Mesendoderm (in vitro differentiated cells): ENCODE results near the gene WAC.

ENCODE experiments used
- DNase-seq: peaks from one replicate; pipeline ENCODE4 v3.0.0; 2013
- H2AK5ac ChIP-seq: 2 replicates; pipeline ENCODE4 v1.6.1; 2013; ENCODE audit warnings: low read length, inconsistent platforms
- H2BK120ac ChIP-seq: 2 replicates; pipeline ENCODE4 v1.6.1; 2013; ENCODE audit warnings: low read depth, mild to moderate bottlenecking, low read length, moderate library complexity, mixed read lengths
- H2BK15ac ChIP-seq: replicated peaks from 2 replicates; pipeline ENCODE4 v1.6.1; 2013; ENCODE audit warnings: low read depth, mild to moderate bottlenecking, moderate library complexity
- H2BK5ac ChIP-seq: 2 replicates; pipeline ENCODE4 v1.6.1; 2013; ENCODE audit warnings: low read length, inconsistent platforms
- H3K18ac ChIP-seq: 2 replicates; pipeline ENCODE4 v1.6.1; 2013; ENCODE audit warnings: mild to moderate bottlenecking, low read length, mixed read lengths
- H3K23ac ChIP-seq: one replicate; pipeline ENCODE4 v1.6.1; 2013; ENCODE audit warnings: low read length
- H3K27ac ChIP-seq: 2 replicates; pipeline ENCODE4 v1.5.1; 2013; ENCODE audit warnings: low read depth, mild to moderate bottlenecking, inconsistent platforms, low read length, moderate library complexity
- H3K27me3 ChIP-seq: 2 replicates; pipeline ENCODE4 v1.6.1; 2013; ENCODE audit warnings: low read length, control low read depth, mild to moderate bottlenecking, inconsistent platforms; ENCODE audit not compliant: insufficient read depth, poor library complexity
- H3K36me3 ChIP-seq: 2 replicates; pipeline ENCODE4 v1.6.1; 2013; ENCODE audit warnings: low read length, inconsistent platforms; ENCODE audit not compliant: control insufficient read depth, insufficient read depth
- H3K4ac ChIP-seq: one replicate; pipeline ENCODE4 v1.6.1; 2013; ENCODE audit warnings: low read depth, mild to moderate bottlenecking, low read length, moderate library complexity
- H3K4me1 ChIP-seq: 2 replicates; pipeline ENCODE4 v1.6.1; 2013; ENCODE audit warnings: low read depth, low read length, inconsistent platforms; ENCODE audit not compliant: control insufficient read depth
- H3K4me2 ChIP-seq: 2 replicates; pipeline ENCODE4 v1.6.1; 2013; ENCODE audit warnings: low read length
- H3K4me3 ChIP-seq: 2 replicates; pipeline ENCODE4 v1.5.1; 2013; ENCODE audit warnings: mild to moderate bottlenecking, low read length
- H3K56ac ChIP-seq: one replicate; pipeline ENCODE4 v1.6.1; 2013; ENCODE audit warnings: low read length
- H3K79me1 ChIP-seq: 2 replicates; pipeline ENCODE4 v1.6.1; 2013; ENCODE audit warnings: low read length, inconsistent platforms
- H3K79me2 ChIP-seq: 2 replicates; pipeline ENCODE4 v1.6.1; 2013; ENCODE audit warnings: mild to moderate bottlenecking, low read length; ENCODE audit not compliant: control insufficient read depth, insufficient read depth
- H3K9ac ChIP-seq: 2 replicates; pipeline ENCODE4 v1.6.1; 2013; ENCODE audit warnings: low read length, inconsistent platforms
- H4K5ac ChIP-seq: one replicate; pipeline ENCODE4 v1.6.1; 2013; ENCODE audit warnings: low read length
- H4K8ac ChIP-seq: one replicate; pipeline ENCODE4 v1.6.1; 2013; ENCODE audit warnings: low read depth, mild to moderate bottlenecking, control low read depth, low read length, moderate library complexity
- WGBS: extraction: QIAGEN DNeasy Blood & Tissue Kit; methylation state at CpG from one replicate; pipeline ENCODE4 v1.1.7; 2013; ENCODE audit warnings: low lambda C conversion rate, missing lambda C conversion rate; ENCODE audit not compliant: insufficient coverage; ENCODE audit errors: extremely low coverage; 5-methylcytosine and 5-hydroxymethylcytosine counted together

The WAC gene

DNA sequence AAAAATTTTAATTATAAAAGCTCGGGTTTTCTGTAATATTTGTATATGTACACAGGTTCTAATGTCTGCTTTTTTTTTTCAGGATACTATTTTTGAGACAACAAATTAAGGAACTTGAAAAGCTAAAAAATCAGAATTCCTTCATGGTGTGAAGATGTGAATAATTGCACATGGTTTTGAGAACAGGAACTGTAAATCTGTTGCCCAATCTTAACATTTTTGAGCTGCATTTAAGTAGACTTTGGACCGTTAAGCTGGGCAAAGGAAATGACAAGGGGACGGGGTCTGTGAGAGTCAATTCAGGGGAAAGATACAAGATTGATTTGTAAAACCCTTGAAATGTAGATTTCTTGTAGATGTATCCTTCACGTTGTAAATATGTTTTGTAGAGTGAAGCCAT is 86.5 kb downstream of the WAC start:
- no peaks in the 10 kb centered on the region for H3K79me2 ChIP-seq
- no peak overlapping the region for H3K18ac ChIP-seq
- no peak for DNase-seq
- no peak overlapping the region for H2BK15ac ChIP-seq
- H3K27me3 ChIP-seq, result no peaks in the 10 kb centered on the region
- no peak overlapping the region for H2BK120ac ChIP-seq
- no peak overlapping the region for H3K27ac ChIP-seq
- H3K4me2 ChIP-seq, result no peak overlapping the region
- H3K9ac ChIP-seq, result no peak overlapping the region
- WGBS, result no CpG with 5 or more reads among the region's 4 CpGs
- H3K4me3 ChIP-seq, result no peak overlapping the region
- no peak overlapping the region for H2AK5ac ChIP-seq
- H4K5ac ChIP-seq, result no peak overlapping the region
- no peak overlapping the region for H4K8ac ChIP-seq
- no peaks in the 10 kb centered on the region for H3K79me1 ChIP-seq
- H3K23ac ChIP-seq, result no peak overlapping the region
- peaks cover 6% of the 10 kb centered on the region for H3K36me3 ChIP-seq
- no peak overlapping the region for H3K56ac ChIP-seq
- no peak overlapping the region for H2BK5ac ChIP-seq
- H3K4ac ChIP-seq, result no peak overlapping the region
- no peaks in the 10 kb centered on the region for H3K4me1 ChIP-seq

DNA sequence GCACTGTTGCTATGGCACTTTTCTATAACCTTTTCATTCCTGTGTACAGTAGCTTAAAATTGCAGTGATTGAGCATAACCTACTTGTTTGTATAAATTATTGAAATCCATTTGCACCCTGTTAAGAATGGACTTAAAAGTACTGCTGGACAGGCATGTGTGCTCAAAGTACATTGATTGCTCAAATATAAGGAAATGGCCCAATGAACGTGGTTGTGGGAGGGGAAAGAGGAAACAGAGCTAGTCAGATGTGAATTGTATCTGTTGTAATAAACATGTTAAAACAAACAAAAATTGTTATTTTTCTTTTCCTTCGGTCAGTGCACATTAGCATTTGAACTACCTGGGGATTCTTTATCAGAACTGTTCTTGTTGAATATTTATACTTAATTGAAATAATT is 87.3 kb downstream of the WAC start:
- Histone ChIP-seq H3K56ac (no peak overlapping the region), H3K27me3 (no peaks in the 10 kb centered on the region), H3K79me2 (no peaks in the 10 kb centered on the region), H3K4ac (no peak overlapping the region), H3K4me2 (no peak overlapping the region), H4K8ac (no peak overlapping the region), H3K79me1 (no peaks in the 10 kb centered on the region), H3K4me1 (no peaks in the 10 kb centered on the region), H3K27ac (no peak overlapping the region), H2BK5ac (no peak overlapping the region), H3K36me3 (peaks cover 6% of the 10 kb centered on the region), H4K5ac (no peak overlapping the region), H2BK15ac (no peak overlapping the region), H3K9ac (no peak overlapping the region), H3K4me3 (no peak overlapping the region), H2BK120ac (no peak overlapping the region), H3K23ac (no peak overlapping the region), H2AK5ac (no peak overlapping the region), H3K18ac (no peak overlapping the region)
- WGBS, result no CpG with 5 or more reads among the region's 2 CpGs
- DNase-seq, result no peak

DNA sequence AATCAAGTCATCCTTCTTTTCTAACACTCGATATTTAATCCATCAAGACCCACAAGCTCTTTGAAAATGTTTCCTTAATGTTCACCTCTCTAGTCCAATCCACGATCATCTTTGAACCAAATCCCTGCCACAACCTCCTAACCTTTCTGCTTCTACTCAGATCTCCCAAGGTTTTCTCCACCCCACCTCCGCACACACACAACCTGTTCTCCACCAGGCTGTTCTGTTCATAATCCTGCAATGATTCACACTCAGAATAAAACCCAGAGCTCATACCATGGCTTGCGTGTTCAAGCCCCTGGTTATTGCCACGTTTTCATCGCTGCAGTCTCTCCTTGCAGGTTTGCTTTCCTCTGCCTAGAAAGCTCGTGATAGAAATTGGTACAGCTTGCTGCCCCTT is 90.6 kb downstream of the WAC start:
- Histone ChIP-seq H3K4ac (no peak overlapping the region), H3K4me1 (peaks cover 8% of the 10 kb centered on the region), H3K4me3 (no peak overlapping the region), H2BK5ac (no peak overlapping the region), H3K27me3 (no peaks in the 10 kb centered on the region), H3K27ac (no peak overlapping the region), H2BK15ac (no peak overlapping the region), H2BK120ac (no peak overlapping the region), H3K23ac (no peak overlapping the region), H3K56ac (no peak overlapping the region), H3K79me1 (no peaks in the 10 kb centered on the region), H3K79me2 (no peaks in the 10 kb centered on the region), H2AK5ac (no peak overlapping the region), H4K8ac (no peak overlapping the region), H4K5ac (no peak overlapping the region), H3K18ac (no peak overlapping the region), H3K9ac (no peak overlapping the region), H3K36me3 (peaks cover 2% of the 10 kb centered on the region), H3K4me2 (no peak overlapping the region)
- no peak for DNase-seq
- 100% methylated on average over 1 of the region's 7 CpGs for WGBS

DNA sequence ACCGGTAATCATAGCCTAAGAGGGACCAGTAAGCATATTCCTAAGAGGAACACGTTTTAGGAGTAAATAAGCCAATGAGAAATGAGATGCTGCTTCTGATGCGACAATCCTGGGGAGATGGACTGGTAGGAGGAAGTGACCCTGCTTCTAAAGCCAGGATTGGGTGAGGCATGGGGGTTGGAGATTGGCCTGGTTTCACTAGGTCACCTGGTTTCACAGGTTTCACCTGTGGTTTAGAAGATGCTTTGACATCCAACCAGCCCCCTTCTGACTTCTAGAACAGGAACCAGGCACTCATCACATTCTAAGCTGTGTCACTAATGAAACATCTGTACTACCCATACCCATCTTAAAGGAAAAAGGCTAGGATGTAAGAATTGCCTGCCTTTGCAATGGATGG is 91.4 kb downstream of the WAC start:
- no peaks in the 10 kb centered on the region for H3K27me3 ChIP-seq
- WGBS, result no CpG with 5 or more reads among the region's 3 CpGs
- H3K79me1 ChIP-seq, result no peaks in the 10 kb centered on the region

DNA sequence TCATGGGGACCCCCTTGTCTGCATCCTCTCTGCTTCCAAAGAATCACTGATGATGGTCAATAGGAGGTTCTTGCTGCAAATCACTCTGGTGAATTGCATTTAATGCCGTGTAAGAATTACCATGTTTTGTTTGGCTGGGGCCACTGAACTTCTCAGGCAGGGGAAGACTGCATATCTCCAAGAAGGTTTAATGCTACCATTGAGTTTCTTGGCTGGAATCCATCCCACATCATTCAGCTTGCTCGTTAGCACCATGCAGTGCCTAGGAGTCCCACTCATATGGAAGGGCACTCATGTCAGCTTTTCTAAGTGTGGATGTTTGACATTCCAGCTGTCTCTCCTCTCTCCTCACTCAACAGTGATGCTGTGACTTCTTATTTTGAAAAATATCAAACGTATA is 94.2 kb downstream of the WAC start:
- Histone ChIP-seq H3K4me3 (no peak overlapping the region), H2BK15ac (no peak overlapping the region), H3K27ac (no peak overlapping the region), H3K23ac (no peak overlapping the region), H2BK5ac (no peak overlapping the region), H4K5ac (no peak overlapping the region), H3K27me3 (no peaks in the 10 kb centered on the region), H3K9ac (no peak overlapping the region), H3K56ac (peak overlapping the region; percentile 31), H2AK5ac (no peak overlapping the region), H3K79me2 (no peaks in the 10 kb centered on the region), H2BK120ac (no peak overlapping the region), H3K4me2 (no peak overlapping the region), H3K36me3 (no peaks in the 10 kb centered on the region), H3K4ac (peak overlapping the region; percentile 39), H3K4me1 (peaks cover 10% of the 10 kb centered on the region), H4K8ac (no peak overlapping the region), H3K79me1 (no peaks in the 10 kb centered on the region), H3K18ac (no peak overlapping the region)
- DNase-seq, result peak; percentile 25
- WGBS, result no CpG with 5 or more reads among the region's 3 CpGs

More for the DNA sequence above, 91.4 kb downstream of the WAC start:
- no peak overlapping the region for H3K27ac ChIP-seq
- H2BK120ac ChIP-seq, result no peak overlapping the region
- peak; percentile 31 for DNase-seq
- H2AK5ac ChIP-seq, result no peak overlapping the region
- no peaks in the 10 kb centered on the region for H3K79me2 ChIP-seq
- no peak overlapping the region for H3K23ac ChIP-seq
- H3K4me3 ChIP-seq, result no peak overlapping the region
- peaks cover 2% of the 10 kb centered on the region for H3K36me3 ChIP-seq
- no peak overlapping the region for H2BK15ac ChIP-seq
- H3K4me2 ChIP-seq, result no peak overlapping the region
- H3K18ac ChIP-seq, result no peak overlapping the region
- H2BK5ac ChIP-seq, result no peak overlapping the region
- no peak overlapping the region for H4K8ac ChIP-seq
- H3K9ac ChIP-seq, result no peak overlapping the region
- H3K56ac ChIP-seq, result no peak overlapping the region
- H4K5ac ChIP-seq, result no peak overlapping the region
- H3K4me1 ChIP-seq, result peaks cover 10% of the 10 kb centered on the region
- no peak overlapping the region for H3K4ac ChIP-seq

DNA sequence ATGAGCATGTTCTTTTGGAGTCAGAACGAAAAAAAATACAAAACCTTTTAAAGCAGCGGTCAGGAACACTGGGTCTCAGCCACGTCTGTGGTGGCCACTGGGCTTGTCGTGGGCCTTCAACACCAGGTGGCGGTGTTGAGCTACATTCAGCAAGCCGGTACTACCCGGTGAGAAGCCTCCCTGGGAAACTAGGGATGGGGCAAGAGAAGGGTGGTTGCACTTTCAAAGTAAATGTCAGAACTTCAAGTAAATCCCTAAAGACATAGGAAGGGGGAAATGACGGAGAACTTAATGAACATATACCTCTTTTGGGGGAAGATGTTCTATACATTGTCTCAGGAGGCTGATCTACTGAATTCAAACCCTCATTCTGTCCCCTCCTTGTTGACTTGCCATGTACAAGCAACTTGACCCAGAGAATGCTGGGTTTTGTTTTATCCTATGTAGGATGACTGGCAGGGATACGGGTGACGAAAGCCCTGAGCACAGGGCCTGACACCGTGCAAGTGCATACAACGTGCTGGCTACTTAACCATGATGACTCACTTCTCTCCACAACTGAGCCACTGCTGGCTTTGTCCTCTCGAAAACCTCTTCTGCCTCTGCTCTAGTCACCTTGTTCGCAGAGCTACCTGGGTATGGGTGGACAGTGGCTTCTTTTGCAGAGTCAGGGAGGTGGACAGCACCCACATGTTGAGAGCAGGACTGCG is 95.4 kb downstream of the WAC start:
- Histone ChIP-seq H3K4me3 (no peak overlapping the region), H3K23ac (no peak overlapping the region), H2BK15ac (no peak overlapping the region), H2BK120ac (no peak overlapping the region), H3K4ac (no peak overlapping the region), H3K9ac (peak overlapping the region; percentile 16), H3K18ac (no peak overlapping the region), H3K36me3 (no peaks in the 10 kb centered on the region), H3K79me1 (no peaks in the 10 kb centered on the region), H4K5ac (no peak overlapping the region), H4K8ac (no peak overlapping the region), H2BK5ac (peak overlapping the region; percentile 62), H2AK5ac (peak overlapping the region; percentile 27), H3K4me2 (no peak overlapping the region), H3K56ac (peak overlapping the region; percentile 77), H3K27ac (no peak overlapping the region), H3K79me2 (no peaks in the 10 kb centered on the region), H3K4me1 (peaks cover 10% of the 10 kb centered on the region), H3K27me3 (no peaks in the 10 kb centered on the region)
- DNase-seq, result peak; percentile 87
- WGBS, result no CpG with 5 or more reads among the region's 15 CpGs
